Effector memory CD4-positive, alpha-beta T cell (primary cell): ENCODE results near the gene NPRL2.

Source experiments
- DNase-seq, 3 donors: peaks; one replicate each; pipeline ENCODE4 v3.0.0-alpha.2; 2020
- H3K27ac ChIP-seq: 2 replicates; pipeline ENCODE4 v1.7.0; 2013; ENCODE audit warnings: mild to moderate bottlenecking, low read length, moderate library complexity; ENCODE audit not compliant: insufficient read depth, poor library complexity, severe bottlenecking
- H3K27me3 ChIP-seq: replicated peaks from 2 replicates; pipeline ENCODE4 v1.7.0; 2013; ENCODE audit warnings: mild to moderate bottlenecking, low read length; ENCODE audit not compliant: insufficient read depth, control insufficient read depth, poor library complexity, severe bottlenecking
- H3K36me3 ChIP-seq: 2 replicates; pipeline ENCODE4 v1.7.0; 2013; ENCODE audit warnings: mild to moderate bottlenecking, low read length, moderate library complexity; ENCODE audit not compliant: control insufficient read depth, insufficient read depth
- H3K4me1 ChIP-seq: 2 replicates; pipeline ENCODE4 v1.7.0; 2013; ENCODE audit warnings: low read length, mild to moderate bottlenecking; ENCODE audit not compliant: control insufficient read depth, insufficient read depth, poor library complexity, severe bottlenecking
- H3K4me3 ChIP-seq: 2 replicates; pipeline ENCODE4 v1.7.0; 2013; ENCODE audit warnings: low read length, low read depth, mild to moderate bottlenecking; ENCODE audit not compliant: insufficient read depth, poor library complexity, severe bottlenecking
- H3K9me3 ChIP-seq: 2 replicates; pipeline ENCODE4 v1.7.0; 2013; ENCODE audit warnings: mild to moderate bottlenecking, low read length, moderate library complexity; ENCODE audit not compliant: control insufficient read depth

The NPRL2 gene

GRCh38 chr3:50373146-50374051 is 22.8 kb upstream of the NPRL2 start:
- Histone ChIP-seq H3K27me3 (no peaks in the 10 kb centered on the region), H3K27ac (no peak overlapping the region), H3K9me3 (no peaks in the 10 kb centered on the region), H3K36me3 (no peaks in the 10 kb centered on the region), H3K4me1 (no peaks in the 10 kb centered on the region), H3K4me3 (no peak overlapping the region)
- DNase-seq, result no peak

- no peaks in the 10 kb centered on the region for H3K9me3 ChIP-seq
- H3K27me3 ChIP-seq, result no peaks in the 10 kb centered on the region
- H3K27ac ChIP-seq, result no peak overlapping the region
- H3K4me3 ChIP-seq, result no peak overlapping the region
- no peaks in the 10 kb centered on the region for H3K36me3 ChIP-seq
- DNase-seq, result no peak
- H3K4me1 ChIP-seq, result no peaks in the 10 kb centered on the region
Observed at GRCh38 chr3:50372349-50372748, 21.8 kb upstream of the NPRL2 start.

DNA sequence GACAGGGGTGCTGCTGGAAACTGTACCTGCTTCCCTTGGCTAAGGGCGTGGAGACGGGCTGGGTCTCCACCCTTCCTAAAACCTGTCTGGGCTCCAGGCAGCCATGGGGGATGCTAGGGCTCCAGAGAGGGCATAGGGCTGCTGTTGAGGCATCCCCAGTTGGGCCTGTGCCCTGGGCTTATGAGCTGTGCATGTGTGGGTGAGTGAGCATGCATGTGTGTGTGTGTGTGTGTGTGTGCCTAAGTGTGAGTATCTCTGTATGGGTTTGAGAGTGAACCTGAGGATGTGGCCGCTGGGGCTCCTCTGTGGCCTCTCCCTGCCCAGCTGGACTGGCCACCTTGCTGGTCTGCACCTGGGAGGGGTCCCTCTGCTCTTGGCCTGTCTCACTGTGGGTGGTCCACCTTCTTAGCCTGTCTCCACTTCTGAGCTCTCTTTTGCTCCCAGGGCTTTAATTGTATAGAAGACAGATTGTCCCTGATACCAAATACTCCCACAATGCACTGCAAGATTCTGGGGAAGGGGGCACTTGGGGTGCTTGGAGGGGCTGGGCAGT is 20.6 kb upstream of the NPRL2 start:
- DNase-seq, result no peak
- H3K36me3 ChIP-seq, result no peaks in the 10 kb centered on the region
- H3K4me3 ChIP-seq, result no peak overlapping the region
- H3K9me3 ChIP-seq, result no peaks in the 10 kb centered on the region
- H3K27me3 ChIP-seq, result no peaks in the 10 kb centered on the region
- peaks cover 6% of the 10 kb centered on the region for H3K4me1 ChIP-seq
- H3K27ac ChIP-seq, result no peak overlapping the region

- no peak overlapping the region for H3K4me3 ChIP-seq
- no peak for DNase-seq
- peaks cover 12% of the 10 kb centered on the region for H3K4me1 ChIP-seq
- no peaks in the 10 kb centered on the region for H3K27me3 ChIP-seq
- no peak overlapping the region for H3K27ac ChIP-seq
- no peaks in the 10 kb centered on the region for H3K36me3 ChIP-seq
- H3K9me3 ChIP-seq, result no peaks in the 10 kb centered on the region
Observed at GRCh38 chr3:50370594-50370993, 20.0 kb upstream of the NPRL2 start.

DNA sequence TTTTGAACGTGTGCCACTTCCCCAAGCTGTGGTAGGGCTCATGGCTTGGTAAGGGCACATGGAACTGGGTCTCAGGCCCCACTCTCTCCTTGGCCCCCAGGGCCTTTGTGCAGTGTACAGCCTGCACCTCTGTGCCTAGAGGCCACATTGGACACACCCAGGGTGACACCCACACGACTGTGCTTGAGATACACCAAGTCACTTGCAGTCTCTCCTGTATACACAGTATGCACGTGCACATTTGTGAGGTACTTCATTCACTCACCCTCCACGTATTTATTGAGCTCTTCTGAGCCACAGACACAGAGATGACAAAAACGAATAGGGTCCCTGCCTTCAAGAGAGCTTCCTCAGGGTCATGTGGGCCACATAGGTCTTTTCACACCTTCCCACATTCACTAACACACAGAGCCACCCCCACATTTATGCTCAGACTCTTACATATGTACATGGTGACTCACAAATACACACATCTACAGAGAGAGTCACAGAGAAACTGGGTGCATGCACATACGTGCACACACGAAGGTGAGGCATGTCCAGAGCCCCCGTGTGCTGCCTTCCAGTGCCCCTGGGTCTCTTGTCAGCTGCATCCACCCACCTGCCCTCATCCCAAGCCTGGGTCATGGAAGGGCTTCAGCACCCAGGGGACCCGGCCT is 18.6 kb upstream of the NPRL2 start:
- no peaks in the 10 kb centered on the region for H3K9me3 ChIP-seq
- no peaks in the 10 kb centered on the region for H3K36me3 ChIP-seq
- no peaks in the 10 kb centered on the region for H3K27me3 ChIP-seq
- H3K27ac ChIP-seq, result no peak overlapping the region
- peaks cover 14% of the 10 kb centered on the region for H3K4me1 ChIP-seq
- H3K4me3 ChIP-seq, result no peak overlapping the region
- no peak for DNase-seq

- Histone ChIP-seq H3K36me3 (no peaks in the 10 kb centered on the region), H3K4me3 (peak overlapping the region; percentile 65), H3K9me3 (no peaks in the 10 kb centered on the region), H3K27ac (peak overlapping the region; percentile 83), H3K27me3 (no peaks in the 10 kb centered on the region), H3K4me1 (peaks cover 14% of the 10 kb centered on the region)
- DNase-seq, result no peak
Observed at GRCh38 chr3:50365842-50366220, 15.3 kb upstream of the NPRL2 start.

DNA sequence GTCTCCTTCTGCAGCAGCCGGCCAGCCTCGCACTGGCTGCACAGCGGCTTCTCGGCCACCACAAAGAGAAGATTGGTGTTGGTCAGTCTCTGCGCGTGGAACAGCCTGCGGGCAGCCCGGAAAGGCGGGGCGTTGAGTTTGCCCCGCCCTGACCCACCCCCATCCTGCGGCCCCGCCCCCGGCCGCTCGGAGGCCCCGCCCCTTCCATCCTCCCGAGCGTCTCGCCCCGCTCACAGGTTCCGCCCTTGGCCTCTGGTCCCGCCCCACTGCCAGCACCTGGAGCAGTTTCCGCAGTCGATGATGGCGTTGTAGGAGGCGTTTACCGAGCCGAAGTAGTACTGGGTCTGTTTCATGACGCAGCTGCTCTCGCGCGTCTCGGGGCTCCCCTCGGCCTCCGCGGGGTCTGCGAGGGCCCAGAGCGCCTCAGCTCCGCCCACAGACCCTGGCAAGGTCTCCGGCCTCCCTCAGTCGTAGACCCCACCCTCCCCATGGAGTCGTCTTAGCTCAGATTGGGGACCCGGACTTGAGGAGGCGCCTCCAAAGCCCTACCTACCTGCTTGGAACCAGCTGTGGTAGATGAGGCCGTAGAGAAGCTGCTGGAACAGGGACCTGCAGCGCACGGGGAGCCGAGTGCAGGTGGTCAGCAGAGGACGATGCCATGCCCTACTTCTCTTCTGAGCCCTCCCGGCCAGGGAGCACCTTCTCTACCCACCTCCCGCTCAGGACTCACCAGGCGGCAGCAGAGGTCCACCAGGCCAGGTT is 14.7 kb upstream of the NPRL2 start:
- peak overlapping the region; percentile 65 for H3K4me3 ChIP-seq
- no peaks in the 10 kb centered on the region for H3K36me3 ChIP-seq
- no peaks in the 10 kb centered on the region for H3K27me3 ChIP-seq
- peak overlapping the region; percentile 83 for H3K27ac ChIP-seq
- peaks cover 14% of the 10 kb centered on the region for H3K4me1 ChIP-seq
- DNase-seq, result peak; percentile 92 to 94 (median 93)
- H3K9me3 ChIP-seq, result no peaks in the 10 kb centered on the region

GRCh38 chr3:50364573-50365079 is 14.1 kb upstream of the NPRL2 start:
- no peak overlapping the region for H3K27ac ChIP-seq
- DNase-seq, result no peak
- H3K27me3 ChIP-seq, result no peaks in the 10 kb centered on the region
- H3K4me1 ChIP-seq, result peaks cover 17% of the 10 kb centered on the region
- H3K36me3 ChIP-seq, result no peaks in the 10 kb centered on the region
- peak overlapping the region; percentile 65 for H3K4me3 ChIP-seq
- H3K9me3 ChIP-seq, result no peaks in the 10 kb centered on the region

DNA sequence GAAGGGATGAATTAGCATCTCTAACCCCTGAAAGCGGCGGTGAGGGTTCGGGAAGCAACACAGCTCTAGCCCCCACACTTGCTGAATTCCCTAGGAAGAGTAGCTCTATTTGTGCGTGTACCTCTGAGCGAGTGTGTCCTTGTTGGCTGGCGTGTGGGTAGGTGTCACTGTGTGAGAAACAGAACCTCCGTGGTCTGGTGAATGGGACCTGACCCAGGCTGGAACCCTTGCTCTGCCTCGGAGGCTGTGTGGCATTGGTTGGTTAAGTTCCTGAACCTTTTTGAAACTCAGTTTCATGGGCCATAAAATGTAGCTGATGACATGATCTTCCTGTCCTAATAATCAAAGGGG is 9.2 kb upstream of the NPRL2 start:
- H3K9me3 ChIP-seq, result no peaks in the 10 kb centered on the region
- H3K4me1 ChIP-seq, result peaks cover 35% of the 10 kb centered on the region
- no peaks in the 10 kb centered on the region for H3K27me3 ChIP-seq
- H3K27ac ChIP-seq, result no peak overlapping the region
- H3K4me3 ChIP-seq, result no peak overlapping the region
- H3K36me3 ChIP-seq, result peaks cover 19% of the 10 kb centered on the region
- no peak for DNase-seq
